Heart left ventricle (tissue), 13 donors: ENCODE data around the gene ACOT13.

Source experiments
- CTCF ChIP-seq, 12 donors: fragments of 200-600 bp; sonication (generic) in 4 of 12; IDR thresholded peaks; one replicate each; pipeline versions ENCODE4 v1.5.0 to v1.8.0; 2018 to 2022; ENCODE audit warnings: antibody characterized with exemption in 12 of 12, mild to moderate bottlenecking in 5 of 12
- POLR2A ChIP-seq, 2 donors: fragments of 450-650 bp; IDR thresholded peaks; one replicate each; pipeline ENCODE4 v1.6.1; 2017; ENCODE audit warnings: antibody characterized with exemption in 2 of 2, mild to moderate bottlenecking in 2 of 2, moderate library complexity in 2 of 2
- donor health status: ischemic (EF 13 %, LVEDD 7.1; RV severe dilation, severe dysfunction).
- donor health status: DM: no; HTN: yes; CAD: no.
- donor health status: DM: no; HTN: no; CAD: no.
- donor health status: ischemic (EF 25% LVEDD 6.9; RV normal size, moderate dysfunction).
- donor health status: ischemic (EF 25% LVEDD 5.7; RV mildly dilated, moderate dysfunction).
- donor health status: ischemic (EF 35%, LVEDD 5.7; RV mildly dilated, moderate dysfunction).
- donor health status: nonischemic (EF 11% LVEDD 7.7; RV severe dilation, severe dysfunction).
- donor health status: DM: yes; HTN: yes; CAD: no.
- donor health status: PGD.
- donor health status: ischemic (EF 29% LVEDD 5.4; RV normal size, mild dysfunction).
- donor health status: nonischemic (EF 23%, LVEDD 6.1; RV moderate dilation, normal function).

GRCh38 chr6:24743265-24743943 is 76.5 kb downstream of the ACOT13 start:
- TF ChIP-seq CTCF (IDR thresholded peaks at IDR 0.05) (no peak), POLR2A (IDR thresholded peaks at IDR 0.05) (no peak)
